ENCODE data around the gene NELL2. TPM values are rescaled to one million over a fixed set of nuclear protein-coding genes. Genes with fewer than 3 reads are reported as not detected.

The NELL2 gene
- polyA plus RNA-seq, 1 experiment, result 0.43 TPM

GRCh38 chr12:44780221-44780790, 95.8 kb downstream of the NELL2 start:
- DNase-seq (ENCODE audit: low read depth, low spot score), result no peak
- H3K27me3 ChIP-seq (ENCODE audit: control insufficient read depth, insufficient read depth, low read length), result no peaks in the 10 kb centered on the region
- POLR2A ChIA-PET, result no interaction called here
- TF ChIP-seq, protein P1, sequence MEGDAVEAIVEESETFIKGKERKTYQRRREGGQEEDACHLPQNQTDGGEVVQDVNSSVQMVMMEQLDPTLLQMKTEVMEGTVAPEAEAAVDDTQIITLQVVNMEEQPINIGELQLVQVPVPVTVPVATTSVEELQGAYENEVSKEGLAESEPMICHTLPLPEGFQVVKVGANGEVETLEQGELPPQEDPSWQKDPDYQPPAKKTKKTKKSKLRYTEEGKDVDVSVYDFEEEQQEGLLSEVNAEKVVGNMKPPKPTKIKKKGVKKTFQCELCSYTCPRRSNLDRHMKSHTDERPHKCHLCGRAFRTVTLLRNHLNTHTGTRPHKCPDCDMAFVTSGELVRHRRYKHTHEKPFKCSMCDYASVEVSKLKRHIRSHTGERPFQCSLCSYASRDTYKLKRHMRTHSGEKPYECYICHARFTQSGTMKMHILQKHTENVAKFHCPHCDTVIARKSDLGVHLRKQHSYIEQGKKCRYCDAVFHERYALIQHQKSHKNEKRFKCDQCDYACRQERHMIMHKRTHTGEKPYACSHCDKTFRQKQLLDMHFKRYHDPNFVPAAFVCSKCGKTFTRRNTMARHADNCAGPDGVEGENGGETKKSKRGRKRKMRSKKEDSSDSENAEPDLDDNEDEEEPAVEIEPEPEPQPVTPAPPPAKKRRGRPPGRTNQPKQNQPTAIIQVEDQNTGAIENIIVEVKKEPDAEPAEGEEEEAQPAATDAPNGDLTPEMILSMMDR (IDR thresholded peaks at IDR 0.05; ENCODE audit: low read depth, low read length), result no peak
- CTCF ChIA-PET, result no interaction called here
- H3K27ac ChIP-seq (ENCODE audit: low read depth, low read length), result no peak overlapping the region
- H3K4me3 ChIP-seq (ENCODE audit: low read depth, low read length), result no peak overlapping the region
- no peaks in the 10 kb centered on the region for H3K9me3 ChIP-seq (ENCODE audit: control insufficient read depth, insufficient read depth, low read length)

GRCh38 chr12:44779766-44780165, 96.3 kb downstream of the NELL2 start:
- H3K27ac ChIP-seq (ENCODE audit: low read depth, low read length), result no peak overlapping the region
- H3K9me3 ChIP-seq (ENCODE audit: control insufficient read depth, insufficient read depth, low read length), result no peaks in the 10 kb centered on the region
- ChIA-PET CTCF (no interaction called here), POLR2A (no interaction called here)
- TF ChIP-seq, protein P1 (IDR thresholded peaks at IDR 0.05; ENCODE audit: low read depth, low read length), result no peak
- H3K27me3 ChIP-seq (ENCODE audit: control insufficient read depth, insufficient read depth, low read length), result no peaks in the 10 kb centered on the region
- no peak for DNase-seq (ENCODE audit: low read depth, low spot score)
- H3K4me3 ChIP-seq (ENCODE audit: low read depth, low read length), result no peak overlapping the region

DNA sequence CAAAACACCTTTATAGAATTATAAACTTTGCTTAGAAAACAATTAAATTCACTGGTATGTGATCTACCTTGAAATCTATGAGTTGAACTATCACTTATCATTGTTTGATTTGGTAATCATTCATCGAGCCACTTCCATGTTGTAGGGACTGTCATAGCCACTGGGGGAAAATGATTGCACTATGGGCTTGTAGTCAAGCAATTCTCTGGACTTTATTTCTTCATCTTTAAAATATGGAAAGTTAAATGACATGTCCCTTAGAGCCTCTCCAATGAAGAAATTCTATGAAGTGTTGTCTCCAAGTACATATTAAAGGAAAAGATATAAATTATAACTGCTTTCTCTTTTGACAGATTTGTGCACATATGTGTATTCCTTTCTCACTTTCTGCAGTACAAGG, 97.3 kb downstream of the NELL2 start:
- TF ChIP-seq, protein P1 (IDR thresholded peaks at IDR 0.05; ENCODE audit: low read depth, low read length), result no peak
- Histone ChIP-seq H3K9me3 (ENCODE audit: control insufficient read depth, insufficient read depth, low read length) (no peaks in the 10 kb centered on the region), H3K27ac (ENCODE audit: low read depth, low read length) (no peak overlapping the region), H3K27me3 (ENCODE audit: control insufficient read depth, insufficient read depth, low read length) (no peaks in the 10 kb centered on the region), H3K4me3 (ENCODE audit: low read depth, low read length) (no peak overlapping the region)
- ChIA-PET POLR2A (no interaction called here), CTCF (no interaction called here)
- DNase-seq (ENCODE audit: low read depth, low spot score), result no peak

DNA sequence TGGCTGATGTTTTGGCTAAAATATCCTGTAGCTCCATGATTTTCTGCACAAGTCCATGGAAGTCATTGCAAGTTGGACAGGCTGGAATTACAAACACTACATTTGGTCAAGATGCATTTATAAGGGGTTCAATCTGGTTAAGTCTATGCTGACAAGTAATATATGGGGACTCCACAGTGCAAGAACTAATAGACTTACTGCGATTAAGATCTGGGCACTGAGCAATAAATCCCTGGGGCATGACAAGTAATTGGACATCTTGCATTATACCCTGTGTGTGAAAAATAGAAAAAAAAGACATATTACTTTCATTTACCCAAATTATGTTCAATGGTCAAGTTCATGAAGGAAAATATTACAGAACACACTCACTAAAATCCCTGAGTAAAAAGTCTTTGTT, 99.1 kb downstream of the NELL2 start:
- no peak for DNase-seq (ENCODE audit: low read depth, low spot score)
- Histone ChIP-seq H3K4me3 (ENCODE audit: low read depth, low read length) (no peak overlapping the region), H3K27ac (ENCODE audit: low read depth, low read length) (no peak overlapping the region), H3K9me3 (ENCODE audit: control insufficient read depth, insufficient read depth, low read length) (no peaks in the 10 kb centered on the region), H3K27me3 (ENCODE audit: control insufficient read depth, insufficient read depth, low read length) (no peaks in the 10 kb centered on the region)
- CTCF ChIA-PET, result no interaction called here
- TF ChIP-seq, protein P1 (IDR thresholded peaks at IDR 0.05; ENCODE audit: low read depth, low read length), result no peak
- POLR2A ChIA-PET, result no interaction called here

DNA sequence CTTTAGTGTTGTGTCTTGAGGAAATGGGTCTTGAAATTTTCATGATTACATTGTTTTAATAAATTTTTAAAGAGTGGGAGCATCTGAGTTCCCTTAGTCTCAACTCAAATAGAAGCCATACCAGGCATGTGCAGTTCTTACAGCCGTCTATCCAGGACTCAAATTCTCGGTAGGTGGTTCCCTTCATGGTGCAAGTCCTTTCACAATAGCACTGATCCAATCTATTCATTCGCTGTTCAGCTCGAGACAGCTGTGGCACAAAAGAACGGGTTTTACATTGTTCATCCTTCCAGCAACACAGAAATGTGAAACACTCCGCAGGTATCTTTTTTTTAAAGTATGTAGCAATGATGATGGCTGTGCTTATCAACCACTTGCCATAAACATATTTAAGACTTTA, 100.2 kb downstream of the NELL2 start:
- H3K27me3 ChIP-seq (ENCODE audit: control insufficient read depth, insufficient read depth, low read length), result no peaks in the 10 kb centered on the region
- TF ChIP-seq, protein P1 (IDR thresholded peaks at IDR 0.05; ENCODE audit: low read depth, low read length), result no peak
- H3K4me3 ChIP-seq (ENCODE audit: low read depth, low read length), result no peak overlapping the region
- no peaks in the 10 kb centered on the region for H3K9me3 ChIP-seq (ENCODE audit: control insufficient read depth, insufficient read depth, low read length)
- ChIA-PET CTCF (interaction anchor here (1.0 kb wide), 1 partner anchor 12 kb away, joined by 3 read pairs; no protein-coding TSS in a partner anchor), POLR2A (no interaction called here)
- H3K27ac ChIP-seq (ENCODE audit: low read depth, low read length), result no peak overlapping the region
- no peak for DNase-seq (ENCODE audit: low read depth, low spot score)
